Brain microvascular endothelial cell (primary cell): Measurements from ENCODE around the gene DOCK4.

Experiments
- DNase-seq: peaks from one replicate; pipeline ENCODE4 v3.0.0-alpha.2; 2020
- H3K27ac ChIP-seq: fragments of 250-450 bp; sonication (Bioruptor Pico); 2 replicates; pipeline ENCODE4 v1.5.1; 2020; ENCODE audit warnings: mild to moderate bottlenecking, moderate library complexity
- H3K27me3 ChIP-seq: fragments of 250-450 bp; sonication (Bioruptor Pico); replicated peaks from 2 replicates; pipeline ENCODE4 v1.5.1; 2020; ENCODE audit warnings: mild to moderate bottlenecking
- H3K36me3 ChIP-seq: fragments of 250-450 bp; sonication (Bioruptor Pico); replicated peaks from 2 replicates; pipeline ENCODE4 v1.5.1; 2020; ENCODE audit warnings: mild to moderate bottlenecking
- H3K4me3 ChIP-seq: 2 replicates; pipeline ENCODE4 v1.5.1; 2011; ENCODE audit warnings: low read depth, mild to moderate bottlenecking, control low read depth, low read length, moderate library complexity
- CTCF ChIP-seq: IDR thresholded peaks from 2 replicates; pipeline ENCODE4 v1.5.1; 2011; ENCODE audit warnings: low read depth, mild to moderate bottlenecking, moderate library complexity, low read length, control low read depth, inconsistent platforms; ENCODE audit errors: missing control alignments
- in situ Hi-C: cut with HindIII; loops from 2 replicates; pipeline ENCODE4 v1.10.0; 2017; ENCODE audit warnings: low sequenced_read_pairs, low pct_ligation_motif_present

DOCK4 gene

GRCh38 chr7:112138325-112138852, 67.8 kb downstream of the DOCK4 start:
- in situ Hi-C loops: no loop called here
- Histone ChIP-seq H3K4me3 (no peak overlapping the region), H3K27me3 (no peaks in the 10 kb centered on the region), H3K36me3 (no peaks in the 10 kb centered on the region), H3K27ac (no peak overlapping the region)
- TF ChIP-seq CTCF: no peak
- DNase-seq: no peak

- in situ Hi-C loops: no loop called here
- Histone ChIP-seq H3K4me3 (no peak overlapping the region), H3K27me3 (no peaks in the 10 kb centered on the region), H3K27ac (no peak overlapping the region), H3K36me3 (no peaks in the 10 kb centered on the region)
- TF ChIP-seq CTCF: no peak
- DNase-seq: no peak
Observed at GRCh38 chr7:112137141-112138101, 68.8 kb downstream of the DOCK4 start.

GRCh38 chr7:112136271-112137008, 69.8 kb downstream of the DOCK4 start:
- H3K4me3 ChIP-seq: no peak overlapping the region
- DNase-seq: no peak
- H3K27ac ChIP-seq: no peak overlapping the region
- no peaks in the 10 kb centered on the region for H3K36me3 ChIP-seq
- no peaks in the 10 kb centered on the region for H3K27me3 ChIP-seq
- TF ChIP-seq CTCF: no peak
- in situ Hi-C loops: no loop called here

- no peaks in the 10 kb centered on the region for H3K27me3 ChIP-seq
- no peak overlapping the region for H3K27ac ChIP-seq
- DNase-seq: no peak
- TF ChIP-seq CTCF: no peak
- H3K36me3 ChIP-seq: no peaks in the 10 kb centered on the region
- in situ Hi-C loops: no loop called here
- H3K4me3 ChIP-seq: no peak overlapping the region
Observed at GRCh38 chr7:112135815-112136214, 70.4 kb downstream of the DOCK4 start.

GRCh38 chr7:112134039-112134438, 72.2 kb downstream of the DOCK4 start:
- Histone ChIP-seq H3K27ac (no peak overlapping the region), H3K27me3 (no peaks in the 10 kb centered on the region), H3K4me3 (no peak overlapping the region), H3K36me3 (no peaks in the 10 kb centered on the region)
- DNase-seq: no peak
- TF ChIP-seq CTCF: no peak
- in situ Hi-C loops: no loop called here
